TTC549 (cell line): ENCODE data around the gene WDR72.
"Not testable (repeated sequence)": the region's sequence is repeated elsewhere in the genome, so short reads cannot be mapped to it uniquely, and the experiment has no call there.

Source experiments
- FAIRE-seq: peaks from 2 replicates; lab custom pipeline; 2012; peaks lifted over from hg19 to GRCh38; lab: Jason Lieb, UNC

Gene WDR72

DNA sequence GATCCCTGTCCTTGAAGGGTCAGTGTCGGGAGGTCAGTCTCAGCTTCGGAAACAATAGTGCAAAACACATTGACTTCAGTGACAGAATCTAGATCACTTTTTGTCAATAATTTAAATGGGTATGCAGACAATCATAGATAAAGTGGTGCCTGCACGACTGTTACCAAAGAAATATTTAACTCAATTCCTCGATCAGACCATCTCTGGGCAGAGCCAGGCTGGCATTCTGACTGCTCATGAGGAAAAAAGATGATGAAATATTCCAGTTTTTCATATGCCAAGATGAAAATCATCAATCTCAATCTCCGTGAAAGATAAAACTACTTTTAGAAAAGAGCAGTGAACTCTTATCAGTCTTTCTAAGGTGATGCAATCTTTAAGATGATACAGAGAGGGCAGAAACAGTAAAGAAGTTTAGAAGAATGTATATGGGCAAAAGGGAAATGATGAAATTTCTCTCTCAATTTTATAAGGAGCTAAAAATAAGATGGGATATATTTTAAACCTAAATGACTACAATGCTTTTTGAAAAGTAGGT is 169.9 kb downstream of the WDR72 start:
- no peak for FAIRE-seq

- FAIRE-seq: no peak
Measured at GRCh38 chr15:53588773-53589172, 170.7 kb downstream of the WDR72 start.

- FAIRE-seq: no peak
Measured at GRCh38 chr15:53586799-53587198, 172.7 kb downstream of the WDR72 start.

- no peak for FAIRE-seq
Measured at GRCh38 chr15:53581513-53581912, 177.9 kb downstream of the WDR72 start.

- no peak for FAIRE-seq
Measured at GRCh38 chr15:53580366-53580765, 179.1 kb downstream of the WDR72 start.

DNA sequence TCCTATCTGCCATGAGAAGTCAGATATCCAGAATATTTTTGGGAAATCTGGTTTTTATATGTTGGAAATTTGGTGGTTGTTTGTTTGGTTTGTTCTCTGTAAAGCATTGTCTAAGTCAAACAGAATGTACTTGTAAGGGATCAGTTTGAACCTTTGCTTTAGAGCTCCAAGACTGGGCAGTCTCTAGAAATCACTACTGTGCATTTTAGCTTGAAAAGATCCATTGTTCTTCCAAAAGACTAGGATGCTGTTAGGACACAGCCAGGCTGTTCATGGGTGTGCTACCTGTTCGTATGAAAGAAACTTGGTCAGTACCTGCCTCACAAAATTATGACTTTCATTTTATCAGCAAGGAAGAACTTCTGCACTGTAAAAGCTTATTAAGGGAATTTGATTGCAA is 182.6 kb downstream of the WDR72 start:
- no peak for FAIRE-seq

- FAIRE-seq: no peak
Measured at GRCh38 chr15:53573091-53573490, 186.4 kb downstream of the WDR72 start.

GRCh38 chr15:53569751-53570480 is 189.5 kb downstream of the WDR72 start:
- no peak for FAIRE-seq

- FAIRE-seq: no peak
Measured at GRCh38 chr15:53566912-53567311, 192.6 kb downstream of the WDR72 start.

DNA sequence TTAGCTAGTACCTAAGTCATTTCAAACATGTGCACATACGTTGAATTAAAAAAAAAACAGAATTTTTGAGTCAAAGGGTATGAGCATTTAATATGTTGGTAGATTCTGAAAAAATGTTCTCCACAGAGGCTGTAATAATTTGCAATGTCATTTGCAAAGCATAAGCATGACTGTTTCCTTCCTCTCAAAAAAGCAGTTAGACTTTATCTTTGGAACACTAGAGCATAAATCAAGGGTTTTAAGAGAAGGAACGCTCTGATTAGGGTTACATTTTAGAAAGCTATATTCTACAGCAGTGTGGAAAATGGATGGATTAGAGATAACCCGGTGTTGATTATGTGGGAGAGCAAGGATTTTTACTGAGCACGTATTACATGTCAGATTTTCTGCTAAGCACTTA is 193.7 kb downstream of the WDR72 start:
- FAIRE-seq: no peak

- FAIRE-seq: no peak
Measured at GRCh38 chr15:53564647-53565046, 194.8 kb downstream of the WDR72 start.

DNA sequence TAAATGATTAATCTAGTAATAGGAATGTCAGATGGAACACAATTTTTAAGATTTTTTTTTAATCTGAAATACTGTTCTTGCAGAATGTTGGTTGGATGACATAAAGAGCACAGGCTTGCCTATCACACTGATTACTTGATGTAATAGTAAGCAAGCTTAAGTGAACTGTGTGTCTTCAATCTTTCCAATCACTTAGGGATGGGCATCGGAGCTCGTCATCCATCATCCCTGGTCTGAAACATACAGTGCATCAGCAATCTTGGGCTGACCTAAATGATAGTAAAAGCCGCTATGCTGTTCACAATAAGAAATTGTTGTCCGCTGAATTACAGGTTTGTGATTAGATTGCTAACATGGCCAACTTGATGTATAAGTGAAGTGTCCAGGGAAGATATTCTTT is 195.8 kb downstream of the WDR72 start:
- FAIRE-seq: no peak

DNA sequence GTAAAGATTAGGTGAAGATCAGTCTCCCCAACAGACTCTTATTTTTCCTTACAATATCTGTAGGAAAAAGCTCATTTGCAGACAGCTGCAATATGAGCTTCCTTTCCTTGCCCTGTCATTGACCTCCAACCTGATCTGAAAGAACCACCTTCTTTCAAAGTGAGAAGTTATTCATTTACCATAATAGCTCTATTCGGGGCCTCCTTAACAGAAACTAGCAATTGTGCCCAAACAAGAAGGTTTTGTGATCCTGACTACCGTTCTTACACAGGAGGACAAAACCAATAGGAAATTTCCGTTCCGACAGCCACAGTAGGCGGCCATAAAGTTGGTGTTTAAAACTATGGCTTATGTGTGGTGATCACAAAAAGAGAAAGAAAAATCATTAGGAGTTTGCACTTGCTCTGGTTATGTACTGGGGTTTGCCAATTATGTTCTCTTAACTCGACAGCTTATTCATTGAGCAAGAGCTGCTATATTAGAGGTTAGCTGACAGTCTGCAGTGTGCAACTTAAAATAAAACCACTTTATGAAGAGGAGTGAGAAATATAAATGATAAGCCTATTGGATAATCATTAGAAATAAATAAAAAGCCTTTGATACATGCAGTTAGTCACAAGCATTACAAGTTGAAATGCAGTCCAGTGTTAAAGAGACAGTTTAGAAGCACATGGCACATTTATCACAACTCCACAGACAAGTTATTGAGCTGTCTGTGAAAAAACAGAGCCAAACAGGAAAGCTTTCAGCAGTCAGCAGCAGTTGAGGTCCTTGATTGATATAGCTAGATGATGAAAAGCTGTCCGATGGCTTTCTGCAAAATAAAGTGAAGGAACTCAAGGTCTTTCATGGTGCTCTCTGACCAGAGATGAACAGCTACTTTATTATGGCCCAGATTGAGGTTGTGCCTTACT is 199.8 kb downstream of the WDR72 start:
- FAIRE-seq: no peak

- no peak for FAIRE-seq
Measured at GRCh38 chr15:53558384-53558783, 201.1 kb downstream of the WDR72 start.

GRCh38 chr15:53555226-53555625 is 204.2 kb downstream of the WDR72 start:
- no peak for FAIRE-seq

GRCh38 chr15:53549697-53550305 is 209.7 kb downstream of the WDR72 start:
- no peak for FAIRE-seq

DNA sequence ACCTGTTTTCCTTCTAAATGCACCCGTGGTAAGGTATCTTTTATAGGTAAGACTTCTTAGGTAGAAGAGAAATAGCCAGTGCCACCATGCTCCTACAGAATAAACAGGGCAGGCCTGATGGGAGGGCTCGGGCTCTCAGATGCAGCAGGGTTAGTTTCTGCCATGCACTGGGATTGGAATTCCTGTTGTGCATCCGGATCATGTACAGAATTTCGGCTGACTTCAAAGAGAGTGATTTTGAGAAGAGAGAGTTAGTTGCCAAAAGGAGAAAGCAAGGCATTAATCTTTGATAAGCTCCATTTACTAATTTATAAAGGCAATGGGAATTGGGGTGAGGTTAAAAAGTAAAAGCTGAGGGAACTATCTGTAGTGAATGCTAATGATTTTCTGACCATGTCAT is 211.2 kb downstream of the WDR72 start:
- no peak for FAIRE-seq

DNA sequence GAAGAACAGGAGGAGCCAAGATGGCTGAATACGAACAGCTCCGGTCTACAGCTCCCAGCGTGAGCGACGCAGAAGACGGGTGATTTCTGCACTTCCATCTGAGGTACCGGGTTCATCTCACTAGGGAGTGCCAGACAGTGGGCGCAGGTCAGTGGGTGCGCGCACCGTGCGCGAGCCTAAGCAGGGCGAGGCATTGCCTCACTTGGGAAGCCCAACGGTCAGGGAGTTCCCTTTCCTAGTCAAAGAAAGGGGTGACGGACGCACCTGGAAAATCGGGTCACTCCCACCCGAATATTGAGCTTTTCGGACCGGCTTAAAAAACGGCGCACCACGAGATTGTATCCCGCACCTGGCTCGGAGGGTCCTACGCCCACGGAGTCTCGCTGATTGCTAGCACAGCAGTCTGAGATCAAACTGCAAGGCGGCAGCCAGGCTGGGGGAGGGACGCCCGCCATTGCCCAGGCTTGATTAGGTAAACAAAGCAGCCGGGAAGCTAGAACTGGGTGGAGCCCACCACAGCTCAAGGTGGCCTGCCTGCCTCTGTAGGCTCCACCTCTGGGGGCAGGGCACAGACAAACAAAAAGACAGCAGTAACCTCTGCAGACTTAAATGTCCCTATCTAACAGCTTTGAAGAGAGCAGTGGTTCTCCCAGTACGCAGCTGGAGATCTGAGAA is 218.7 kb downstream of the WDR72 start:
- not testable (repeated sequence) for FAIRE-seq

GRCh38 chr15:53539878-53540277 is 219.6 kb downstream of the WDR72 start:
- no peak for FAIRE-seq

- FAIRE-seq: no peak
Measured at GRCh38 chr15:53536479-53537120, 222.9 kb downstream of the WDR72 start.

- FAIRE-seq: no peak
Measured at GRCh38 chr15:53535886-53536285, 223.6 kb downstream of the WDR72 start.
